ENCODE results near the gene SCD.
A peak's percentile ranks its signal among the peaks of the same experiment; 100 is the strongest.

The SCD gene

GRCh38 chr10:100333661-100334440 is 13.2 kb upstream of the SCD start:
- H3K27me3 Mint-ChIP-seq (ENCODE audit: low read depth): peaks cover 55% of the 10 kb centered on the region
- no peaks in the 10 kb centered on the region for H3K4me1 Mint-ChIP-seq
- TF ChIP-seq, protein P1, sequence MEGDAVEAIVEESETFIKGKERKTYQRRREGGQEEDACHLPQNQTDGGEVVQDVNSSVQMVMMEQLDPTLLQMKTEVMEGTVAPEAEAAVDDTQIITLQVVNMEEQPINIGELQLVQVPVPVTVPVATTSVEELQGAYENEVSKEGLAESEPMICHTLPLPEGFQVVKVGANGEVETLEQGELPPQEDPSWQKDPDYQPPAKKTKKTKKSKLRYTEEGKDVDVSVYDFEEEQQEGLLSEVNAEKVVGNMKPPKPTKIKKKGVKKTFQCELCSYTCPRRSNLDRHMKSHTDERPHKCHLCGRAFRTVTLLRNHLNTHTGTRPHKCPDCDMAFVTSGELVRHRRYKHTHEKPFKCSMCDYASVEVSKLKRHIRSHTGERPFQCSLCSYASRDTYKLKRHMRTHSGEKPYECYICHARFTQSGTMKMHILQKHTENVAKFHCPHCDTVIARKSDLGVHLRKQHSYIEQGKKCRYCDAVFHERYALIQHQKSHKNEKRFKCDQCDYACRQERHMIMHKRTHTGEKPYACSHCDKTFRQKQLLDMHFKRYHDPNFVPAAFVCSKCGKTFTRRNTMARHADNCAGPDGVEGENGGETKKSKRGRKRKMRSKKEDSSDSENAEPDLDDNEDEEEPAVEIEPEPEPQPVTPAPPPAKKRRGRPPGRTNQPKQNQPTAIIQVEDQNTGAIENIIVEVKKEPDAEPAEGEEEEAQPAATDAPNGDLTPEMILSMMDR (IDR thresholded peaks at IDR 0.05; ENCODE audit: unreplicated experiment in 3 of 3): no peak

DNA sequence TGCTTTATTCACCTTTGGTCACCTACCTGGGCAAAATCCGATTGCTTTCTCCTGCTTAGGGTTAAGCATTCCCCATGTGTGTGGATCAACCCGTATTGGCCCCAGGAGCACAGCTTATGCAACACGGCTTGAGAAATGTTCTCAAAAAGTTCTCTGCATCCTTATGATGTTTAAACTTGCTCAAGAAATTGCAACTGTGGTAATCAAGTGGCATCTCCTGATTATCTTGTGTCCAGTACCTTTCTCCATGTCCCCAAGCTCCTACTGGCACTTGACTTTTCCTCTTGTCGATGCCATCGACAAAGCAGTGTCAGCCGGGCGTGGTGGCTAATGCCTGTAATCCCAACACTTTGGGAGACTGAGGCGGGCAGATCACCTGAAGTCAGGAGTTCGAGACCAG is 12.3 kb upstream of the SCD start:
- no peaks in the 10 kb centered on the region for H3K36me3 Mint-ChIP-seq (ENCODE audit: low read depth)
- TF ChIP-seq, protein P1 (IDR thresholded peaks at IDR 0.05; ENCODE audit: unreplicated experiment in 3 of 3): no peak
- no peak overlapping the region for H3K4me3 Mint-ChIP-seq
- no peaks in the 10 kb centered on the region for H3K4me1 Mint-ChIP-seq
- peaks cover 49% of the 10 kb centered on the region for H3K27me3 Mint-ChIP-seq (ENCODE audit: low read depth)
- H3K9me3 Mint-ChIP-seq: no peaks in the 10 kb centered on the region
- H3K27ac Mint-ChIP-seq: no peak overlapping the region

More at GRCh38 chr10:100333661-100334440, 13.2 kb upstream of the SCD start:
- H3K9me3 Mint-ChIP-seq: no peaks in the 10 kb centered on the region
- H3K4me3 Mint-ChIP-seq: no peak overlapping the region
- H3K36me3 Mint-ChIP-seq (ENCODE audit: low read depth): no peaks in the 10 kb centered on the region
- no peak overlapping the region for H3K27ac Mint-ChIP-seq

DNA sequence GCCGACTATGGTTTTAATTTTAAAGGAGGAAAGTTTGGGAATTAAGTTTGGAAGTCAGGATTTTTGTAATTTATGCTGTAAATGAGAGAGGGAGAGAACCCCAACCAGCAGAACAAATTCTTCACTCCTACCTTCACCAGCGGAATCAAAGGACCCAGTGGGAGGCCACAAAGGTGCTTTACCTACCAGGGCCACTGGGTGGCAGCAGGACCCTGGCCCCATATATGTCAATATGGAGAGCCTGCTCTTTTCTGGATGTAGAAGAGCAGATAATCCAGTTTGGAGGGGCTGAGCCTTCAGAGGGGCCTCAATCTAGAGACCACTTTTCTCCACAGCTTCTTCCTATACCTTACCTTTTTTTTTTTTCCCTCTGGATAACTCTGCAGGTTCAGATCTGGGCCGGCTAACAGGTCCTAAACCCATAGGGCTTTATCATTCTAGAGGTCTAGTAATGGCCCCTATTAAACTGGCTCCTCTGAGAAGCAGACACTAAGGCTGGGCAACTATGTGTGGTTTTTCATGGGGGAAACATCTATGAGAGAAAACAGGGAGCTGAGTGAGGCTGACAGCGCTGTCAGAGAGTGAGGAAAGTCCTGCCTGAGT is 8.5 kb upstream of the SCD start:
- Mint-ChIP-seq H3K27me3 (ENCODE audit: low read depth) (peaks cover 20% of the 10 kb centered on the region), H3K4me3 (no peak overlapping the region), H3K9me3 (no peaks in the 10 kb centered on the region), H3K27ac (no peak overlapping the region), H3K4me1 (peaks cover 7% of the 10 kb centered on the region), H3K36me3 (ENCODE audit: low read depth) (no peaks in the 10 kb centered on the region)
- TF ChIP-seq, protein P1 (IDR thresholded peaks at IDR 0.05; ENCODE audit: unreplicated experiment in 3 of 3): peak; percentile 90 to 92 (median 92)

DNA sequence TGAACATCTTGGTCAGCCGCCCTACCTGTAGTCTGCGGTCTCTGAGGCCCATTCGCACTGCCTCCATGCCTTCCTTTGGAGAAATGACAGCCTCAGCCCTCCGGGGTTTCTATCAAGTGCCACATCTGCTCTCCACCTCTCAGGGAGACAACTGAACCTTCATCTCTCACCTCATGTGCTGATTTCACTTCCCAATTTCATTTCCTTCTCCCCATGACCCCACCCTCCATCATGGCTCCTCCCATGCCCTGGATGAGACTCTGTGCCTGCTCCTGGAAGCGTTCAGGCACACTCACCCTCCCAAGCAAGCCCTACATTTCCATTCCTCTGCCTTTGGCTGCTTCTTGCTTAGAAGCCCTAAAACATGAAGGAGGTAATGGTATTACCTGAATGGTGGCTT is 7.8 kb upstream of the SCD start:
- TF ChIP-seq, protein P1 (IDR thresholded peaks at IDR 0.05; ENCODE audit: unreplicated experiment in 3 of 3): no peak
- peaks cover 9% of the 10 kb centered on the region for H3K4me1 Mint-ChIP-seq
- peaks cover 14% of the 10 kb centered on the region for H3K27me3 Mint-ChIP-seq (ENCODE audit: low read depth)
- no peaks in the 10 kb centered on the region for H3K9me3 Mint-ChIP-seq
- H3K4me3 Mint-ChIP-seq: no peak overlapping the region
- no peak overlapping the region for H3K27ac Mint-ChIP-seq
- no peaks in the 10 kb centered on the region for H3K36me3 Mint-ChIP-seq (ENCODE audit: low read depth)

DNA sequence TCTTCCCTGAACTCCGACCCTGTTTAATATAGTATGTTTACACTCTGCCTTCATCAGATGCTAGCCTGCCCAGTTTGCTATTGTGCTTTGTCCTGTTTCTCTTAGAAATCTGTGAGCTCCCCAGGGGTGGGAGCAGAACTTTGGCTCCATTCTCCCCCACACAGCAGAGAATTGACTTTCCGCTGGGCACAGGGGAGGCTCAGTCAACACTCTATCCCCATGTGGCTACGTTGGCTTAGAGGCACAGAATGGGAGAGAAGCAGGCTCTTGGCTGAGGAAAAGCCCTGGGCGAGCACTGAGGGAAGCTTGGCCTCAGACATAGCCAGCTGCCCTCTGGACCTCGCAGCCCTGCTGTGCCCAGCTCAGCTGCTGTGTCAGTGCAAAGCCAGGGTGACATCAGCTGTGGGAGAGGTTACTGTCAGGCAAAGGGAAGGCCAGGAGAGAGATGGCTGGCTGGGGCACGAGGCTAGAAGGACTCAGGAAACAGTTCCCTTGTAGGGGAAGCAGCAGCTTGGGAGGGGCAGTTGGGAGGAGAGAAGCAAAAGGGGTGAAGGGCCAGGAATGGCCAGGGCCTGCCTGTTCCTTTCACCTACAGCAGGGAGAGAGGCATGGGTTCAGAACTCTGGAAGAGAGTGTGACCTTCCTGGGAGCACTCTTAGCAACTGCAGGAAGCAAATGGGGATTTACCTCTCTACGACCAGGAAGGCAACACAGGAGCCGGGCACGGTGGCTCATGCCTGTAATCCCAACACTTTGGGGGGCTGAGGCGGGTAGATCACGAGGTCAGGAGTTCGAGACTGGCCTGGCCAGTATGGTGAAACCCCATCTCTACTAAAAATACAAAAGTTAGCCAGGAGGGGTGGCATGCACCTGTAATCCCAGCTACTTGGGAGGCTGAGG is 5.8 kb upstream of the SCD start:
- Mint-ChIP-seq H3K27ac (peak overlapping the region; percentile 6 to 32 (median 14)), H3K4me1 (peaks cover 19% of the 10 kb centered on the region), H3K27me3 (ENCODE audit: low read depth) (peaks cover 8% of the 10 kb centered on the region), H3K36me3 (ENCODE audit: low read depth) (no peaks in the 10 kb centered on the region), H3K4me3 (peak overlapping the region in 1 of 3 experiments; percentile 12), H3K9me3 (no peaks in the 10 kb centered on the region)
- TF ChIP-seq, protein P1 (IDR thresholded peaks at IDR 0.05; ENCODE audit: unreplicated experiment in 3 of 3): no peak
